Measurements from ENCODE around the gene CDC40. TPM values are rescaled to one million over a fixed set of nuclear protein-coding genes. Genes with fewer than 3 reads are reported as not detected.
"Not testable (repeated sequence)": the region's sequence is repeated elsewhere in the genome, so short reads cannot be mapped to it uniquely, and the experiment has no call there.

The CDC40 gene
- total RNA-seq, 1 donor from 2014 or later, result 15.2 TPM

DNA sequence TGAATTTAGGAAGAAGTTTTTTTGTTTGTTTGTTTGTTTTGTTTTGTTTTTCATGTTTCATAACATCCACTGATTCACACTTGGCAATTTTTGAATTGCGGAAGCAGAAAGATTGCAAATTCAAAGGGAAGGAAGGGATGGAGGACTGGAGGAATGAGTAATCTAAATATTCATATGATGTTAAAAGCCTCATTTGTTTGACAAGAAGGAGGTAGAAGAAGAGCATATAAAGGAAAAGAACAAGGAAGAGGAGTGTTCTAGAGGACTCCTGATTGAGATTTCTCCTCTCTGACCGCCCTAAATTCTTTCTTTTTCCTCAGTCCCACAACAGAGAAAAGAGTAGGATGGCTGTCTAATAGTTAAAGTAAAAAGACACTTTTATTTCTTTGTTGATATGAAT, 89.4 kb downstream of the CDC40 start:
- H3K4me1 Mint-ChIP-seq (ENCODE audit: low read depth), result no peaks in the 10 kb centered on the region
- H3K4me3 Mint-ChIP-seq (ENCODE audit: unreplicated experiment), result no peak overlapping the region
- no peak for TF ChIP-seq CTCF (IDR thresholded peaks at IDR 0.05)
- H3K36me3 Mint-ChIP-seq (ENCODE audit: low read depth), result no peaks in the 10 kb centered on the region
- H3K9me3 Mint-ChIP-seq (ENCODE audit: low read depth), result peaks cover 5% of the 10 kb centered on the region
- DNase-seq (ENCODE audit: low spot score), result no peak
- no peak overlapping the region for H3K27ac Mint-ChIP-seq (ENCODE audit: unreplicated experiment)
- peaks cover 21% of the 10 kb centered on the region for H3K27me3 Mint-ChIP-seq (ENCODE audit: low read depth)

DNA sequence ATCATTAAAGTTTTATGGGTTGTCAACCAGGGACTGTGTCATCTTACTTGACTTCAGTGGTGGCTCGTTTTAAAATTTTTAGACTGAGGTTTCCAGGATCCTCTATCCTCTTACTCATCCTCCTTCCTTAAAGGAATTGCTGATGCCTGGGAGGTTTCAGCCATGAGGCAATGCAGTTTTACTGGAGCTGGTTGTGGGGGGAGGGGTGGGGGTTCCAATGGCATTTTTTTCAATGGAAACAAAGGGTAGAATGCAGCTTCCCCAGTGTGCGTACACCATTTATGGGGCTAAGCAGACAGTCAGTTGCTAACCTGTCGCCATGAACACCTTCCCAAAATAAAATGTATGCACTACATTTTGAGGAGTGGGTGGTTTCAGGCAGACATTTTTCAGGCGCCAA, 89.9 kb downstream of the CDC40 start:
- H3K36me3 Mint-ChIP-seq (ENCODE audit: low read depth), result peaks cover 1% of the 10 kb centered on the region
- H3K27me3 Mint-ChIP-seq (ENCODE audit: low read depth), result peaks cover 23% of the 10 kb centered on the region
- no peak for DNase-seq (ENCODE audit: low spot score)
- no peaks in the 10 kb centered on the region for H3K4me1 Mint-ChIP-seq (ENCODE audit: low read depth)
- peaks cover 5% of the 10 kb centered on the region for H3K9me3 Mint-ChIP-seq (ENCODE audit: low read depth)
- no peak overlapping the region for H3K27ac Mint-ChIP-seq (ENCODE audit: unreplicated experiment)
- H3K4me3 Mint-ChIP-seq (ENCODE audit: unreplicated experiment), result no peak overlapping the region
- no peak for TF ChIP-seq CTCF (IDR thresholded peaks at IDR 0.05)

DNA sequence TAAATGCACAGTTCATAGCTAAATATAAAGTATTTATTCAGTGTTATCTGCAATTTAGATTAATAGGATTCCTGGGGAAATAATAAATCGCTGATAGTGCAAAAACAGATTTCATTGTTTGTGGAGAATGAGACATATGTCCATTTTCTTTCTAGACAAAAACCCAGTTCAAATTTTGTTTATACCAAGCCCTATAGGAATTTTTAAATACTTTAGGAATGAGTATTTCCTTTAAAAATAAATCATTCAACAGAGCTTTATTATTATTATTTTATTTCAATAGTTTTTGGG, 91.5 kb downstream of the CDC40 start:
- H3K27me3 Mint-ChIP-seq (ENCODE audit: low read depth), result peaks cover 24% of the 10 kb centered on the region
- H3K36me3 Mint-ChIP-seq (ENCODE audit: low read depth), result peaks cover 2% of the 10 kb centered on the region
- peaks cover 5% of the 10 kb centered on the region for H3K9me3 Mint-ChIP-seq (ENCODE audit: low read depth)
- no peak overlapping the region for H3K27ac Mint-ChIP-seq (ENCODE audit: unreplicated experiment)
- no peak for DNase-seq (ENCODE audit: low spot score)
- TF ChIP-seq CTCF (IDR thresholded peaks at IDR 0.05), result no peak
- no peaks in the 10 kb centered on the region for H3K4me1 Mint-ChIP-seq (ENCODE audit: low read depth)
- H3K4me3 Mint-ChIP-seq (ENCODE audit: unreplicated experiment), result no peak overlapping the region

- H3K4me3 Mint-ChIP-seq (ENCODE audit: unreplicated experiment); H3K9me3 Mint-ChIP-seq (ENCODE audit: low read depth); H3K27ac Mint-ChIP-seq (ENCODE audit: unreplicated experiment); DNase-seq (ENCODE audit: low spot score); H3K4me1 Mint-ChIP-seq (ENCODE audit: low read depth); H3K36me3 Mint-ChIP-seq (ENCODE audit: low read depth): not testable (repeated sequence)
- peaks cover 24% of the 10 kb centered on the region for H3K27me3 Mint-ChIP-seq (ENCODE audit: low read depth)
Observed at GRCh38 chr6:110272781-110273180, 92.6 kb downstream of the CDC40 start.

DNA sequence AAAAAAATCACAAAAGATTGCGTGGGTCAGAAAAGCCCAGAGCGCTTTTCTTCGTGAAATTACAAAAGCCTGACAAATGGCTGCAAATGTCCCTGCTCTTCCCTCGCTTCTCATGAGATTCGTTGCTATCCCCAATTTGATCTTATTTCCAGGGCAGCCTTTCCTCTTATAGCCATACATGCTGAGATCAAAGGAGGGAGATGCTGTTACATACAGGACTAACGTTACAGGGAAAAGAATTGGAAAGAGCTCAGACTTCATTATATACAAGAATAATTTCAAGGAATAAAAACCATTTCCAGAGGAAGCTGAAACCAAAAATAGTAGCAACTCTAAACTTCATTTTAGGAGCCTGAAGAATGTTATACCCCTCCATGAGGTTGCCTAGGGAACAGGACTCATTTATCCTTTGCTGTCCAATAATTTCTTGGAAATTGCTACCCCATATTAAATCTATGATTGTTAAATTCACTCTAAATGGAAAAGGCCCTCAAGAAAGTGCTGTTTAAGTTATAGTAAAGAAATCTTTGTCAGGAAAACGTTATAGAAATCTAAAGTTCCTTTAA, 97.0 kb downstream of the CDC40 start:
- no peak for DNase-seq (ENCODE audit: low spot score)
- Mint-ChIP-seq H3K36me3 (ENCODE audit: low read depth) (peaks cover 5% of the 10 kb centered on the region), H3K4me1 (ENCODE audit: low read depth) (no peaks in the 10 kb centered on the region), H3K9me3 (ENCODE audit: low read depth) (peaks cover 4% of the 10 kb centered on the region), H3K27ac (ENCODE audit: unreplicated experiment) (no peak overlapping the region), H3K27me3 (ENCODE audit: low read depth) (peaks cover 17% of the 10 kb centered on the region), H3K4me3 (ENCODE audit: unreplicated experiment) (no peak overlapping the region)
- no peak for TF ChIP-seq CTCF (IDR thresholded peaks at IDR 0.05)

Other genes with a start within 250 kb of the CDC40 start
- gene GPR6, start 202.1 kb upstream of the CDC40 start, total RNA-seq, result not detected in 3 replicates
- gene WASF1, start 757 bp upstream of the CDC40 start, total RNA-seq, result 13.7 to 22.9 TPM (median 20.3 TPM) in 3 replicates
- gene METTL24, start 177.9 kb downstream of the CDC40 start, total RNA-seq, result 0.62 to 0.67 TPM in 2 of 3 replicates, not detected in the other
- gene DDO, start 235.1 kb downstream of the CDC40 start, total RNA-seq, result not detected in 3 replicates